HFFc6 (cell line): Measurements from ENCODE around the gene MICAL2. TPM values are rescaled to one million over a fixed set of nuclear protein-coding genes. Genes with fewer than 3 reads are reported as not detected.
A peak's percentile ranks its signal among the peaks of the same experiment; 100 is the strongest.

Source experiments
- DNase-seq: peaks from one replicate; pipeline ENCODE4 v3.0.0-alpha.2; 2018
- H3K27ac Mint-ChIP-seq: 2 replicates; pipeline ENCODE4 v1.8.0; 2020; ENCODE audit warnings: mild to moderate bottlenecking, mixed read lengths
- H3K27me3 Mint-ChIP-seq: 2 replicates; pipeline ENCODE4 v1.8.0; 2021; ENCODE audit warnings: mild to moderate bottlenecking, moderate library complexity, mixed read lengths; ENCODE audit not compliant: insufficient read depth
- H3K36me3 Mint-ChIP-seq: 2 replicates; pipeline ENCODE4 v1.8.0; 2021; ENCODE audit warnings: low read depth, mixed read lengths
- H3K4me1 Mint-ChIP-seq: 2 replicates; pipeline ENCODE4 v1.8.0; 2020; ENCODE audit warnings: low read depth, mixed read lengths
- H3K4me3 Mint-ChIP-seq: 2 replicates; pipeline ENCODE4 v1.8.0; 2020; ENCODE audit warnings: mild to moderate bottlenecking, moderate library complexity, mixed read lengths
- H3K9me3 Mint-ChIP-seq: 2 replicates; pipeline ENCODE4 v1.8.0; 2020; ENCODE audit warnings: mild to moderate bottlenecking, mixed read lengths
- CTCF ChIP-seq: fragments of 200-600 bp; sonication (generic); IDR thresholded peaks from 2 replicates; pipeline ENCODE4 v1.5.0; 2021; ENCODE audit warnings: antibody characterized with exemption, mild to moderate bottlenecking
- total RNA-seq, 6 experiments: library from RNA; stranded (reverse); fragmentation: NEBNext Ultra II Directional; extraction: Animal tissue kit (Norgen Biotek cat#: 25700); gene quantifications; 2 replicates in 1 of 6; 3 replicates in 5 of 6; pipeline ENCODE4 v1.2.3, GENCODE V29; 2021

MICAL2 gene
- total RNA-seq, 6 experiments from 2014 or later, result 199 to 252 (median 233) TPM

DNA sequence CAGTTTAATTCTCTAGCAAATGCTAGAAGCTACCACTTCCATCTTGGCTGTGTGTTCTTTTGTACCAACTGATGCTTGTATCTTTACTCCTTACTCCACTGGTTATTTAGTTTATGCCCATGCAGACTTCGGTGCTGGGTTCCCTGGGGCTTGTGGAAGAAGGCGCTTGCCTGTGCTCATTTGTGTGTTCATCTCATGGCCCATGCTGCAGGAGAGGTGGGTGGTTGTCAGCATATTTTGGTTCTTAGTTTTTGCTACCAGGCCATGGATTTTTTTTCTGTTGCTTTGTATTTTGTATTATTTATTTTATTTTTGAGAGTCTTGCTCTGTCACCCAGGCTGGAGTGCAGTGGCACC is 22.4 kb downstream of the MICAL2 start:
- TF ChIP-seq CTCF, result no peak
- Mint-ChIP-seq H3K27me3 (no peaks in the 10 kb centered on the region; the same call in 1 of the 2 replicates), H3K4me3 (no peak overlapping the region), H3K27ac (peak overlapping the region; percentile 42), H3K4me1 (peaks cover 62% of the 10 kb centered on the region), H3K9me3 (no peaks in the 10 kb centered on the region), H3K36me3 (peaks cover 26% of the 10 kb centered on the region)
- DNase-seq, result no peak

- no peak for TF ChIP-seq CTCF
- no peak for DNase-seq
- Mint-ChIP-seq H3K9me3 (no peaks in the 10 kb centered on the region), H3K4me3 (no peak overlapping the region), H3K27me3 (no peaks in the 10 kb centered on the region; the same call in 1 of the 2 replicates), H3K27ac (peak overlapping the region; percentile 61), H3K36me3 (peaks cover 23% of the 10 kb centered on the region), H3K4me1 (peaks cover 63% of the 10 kb centered on the region)
Observed at GRCh38 chr11:12133547-12134235, 23.3 kb downstream of the MICAL2 start.

GRCh38 chr11:12134236-12134585 is 23.8 kb downstream of the MICAL2 start:
- no peak for TF ChIP-seq CTCF
- DNase-seq, result no peak
- Mint-ChIP-seq H3K27ac (peak overlapping the region; percentile 61), H3K36me3 (peaks cover 26% of the 10 kb centered on the region), H3K4me1 (peaks cover 68% of the 10 kb centered on the region), H3K27me3 (no peaks in the 10 kb centered on the region; the same call in 1 of the 2 replicates), H3K9me3 (no peaks in the 10 kb centered on the region), H3K4me3 (no peak overlapping the region)

- no peaks in the 10 kb centered on the region; the same call in 1 of the 2 replicates for H3K27me3 Mint-ChIP-seq
- TF ChIP-seq CTCF, result no peak
- H3K9me3 Mint-ChIP-seq, result no peaks in the 10 kb centered on the region
- H3K4me3 Mint-ChIP-seq, result no peak overlapping the region
- H3K4me1 Mint-ChIP-seq, result peaks cover 72% of the 10 kb centered on the region
- DNase-seq, result no peak
- peaks cover 28% of the 10 kb centered on the region for H3K36me3 Mint-ChIP-seq
- H3K27ac Mint-ChIP-seq, result 0 out of 2 replicates have a peak overlapping the region, but pooled peaks have one; percentile 29
Observed at GRCh38 chr11:12135185-12135584, 24.8 kb downstream of the MICAL2 start.

DNA sequence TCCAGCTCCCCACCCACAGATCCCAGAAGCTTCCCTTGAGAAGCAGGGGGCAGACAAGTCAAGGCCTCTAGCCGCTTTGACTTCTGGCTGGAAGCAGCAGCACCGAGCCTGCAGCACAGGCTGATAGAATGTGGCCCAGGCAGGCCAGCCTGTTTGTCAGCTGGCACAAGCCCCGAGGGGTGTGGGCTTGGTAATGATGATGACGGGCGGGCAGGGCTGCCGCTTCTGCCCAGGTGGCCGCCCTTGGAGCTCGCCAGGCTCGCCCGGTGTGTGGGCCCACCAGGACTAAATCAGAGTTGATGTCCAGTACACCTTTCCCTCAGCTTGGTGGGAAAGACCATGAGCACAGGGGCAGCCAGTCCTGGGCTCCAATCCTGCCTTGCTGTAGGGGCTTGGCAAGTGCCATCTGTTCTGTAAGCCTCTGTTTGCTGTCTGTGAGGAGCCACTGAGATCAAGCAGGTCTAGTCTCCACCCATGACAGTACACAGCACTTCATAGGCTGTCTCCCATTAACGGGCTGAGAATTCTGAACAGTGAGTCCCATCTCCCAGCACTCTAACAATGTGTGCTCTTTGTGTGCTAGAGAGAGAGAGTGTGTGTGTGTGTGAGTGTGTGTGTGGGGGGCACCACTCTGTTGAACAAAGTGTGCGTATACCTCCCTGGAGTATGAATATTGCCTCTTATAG is 26.8 kb downstream of the MICAL2 start:
- Mint-ChIP-seq H3K4me3 (peak overlapping the region; percentile 51; the same call in 1 of the 2 replicates), H3K4me1 (peaks cover 79% of the 10 kb centered on the region), H3K36me3 (peaks cover 44% of the 10 kb centered on the region), H3K9me3 (no peaks in the 10 kb centered on the region), H3K27ac (peak overlapping the region; percentile 98), H3K27me3 (no peaks in the 10 kb centered on the region; the same call in 1 of the 2 replicates)
- no peak for TF ChIP-seq CTCF
- DNase-seq, result no peak
